ENCODE data around the gene LDLRAD4.

The LDLRAD4 gene

DNA sequence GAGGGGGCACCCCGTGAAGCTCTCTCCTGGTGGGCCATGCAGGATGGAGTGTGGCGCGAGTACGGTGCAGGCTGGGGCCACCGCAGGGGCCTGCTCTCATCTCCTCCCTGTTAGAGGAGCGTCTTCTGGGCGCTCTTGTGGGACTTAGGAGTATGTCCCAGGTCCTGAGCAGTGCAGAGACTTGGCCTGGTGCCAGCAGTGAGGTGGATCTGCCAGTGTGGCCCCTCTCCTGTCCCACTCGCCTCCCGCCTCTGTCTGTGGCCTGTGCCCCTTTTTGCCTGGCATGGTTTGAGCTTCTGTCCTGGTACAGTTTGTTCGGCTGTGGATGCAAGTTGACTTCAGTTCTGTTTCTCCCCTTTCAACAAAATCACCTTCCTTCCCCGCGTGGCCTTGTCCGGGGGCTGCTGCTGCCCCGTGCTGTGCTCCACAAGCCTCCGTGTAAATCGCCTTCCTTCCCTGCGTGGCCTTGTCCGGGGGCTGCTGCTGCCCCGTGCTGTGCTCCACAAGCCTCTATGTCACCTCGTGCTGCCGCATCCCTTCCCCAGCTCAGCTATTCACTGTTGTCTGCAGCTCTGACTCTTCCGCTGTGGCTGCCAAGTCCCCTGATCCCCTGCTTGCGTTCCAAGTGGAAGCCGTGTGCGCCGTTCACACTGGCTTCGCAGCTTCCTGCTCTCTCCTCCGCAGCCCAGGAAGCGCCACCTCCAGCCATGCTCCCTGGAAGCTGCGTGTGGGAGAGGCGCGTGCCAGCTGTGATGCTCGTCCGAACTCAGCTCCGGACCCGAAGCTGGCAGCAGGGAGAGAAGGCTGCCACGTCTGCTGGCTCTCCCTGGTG is 13.7 kb downstream of the LDLRAD4 start:
- no peak for DNase-seq

DNA sequence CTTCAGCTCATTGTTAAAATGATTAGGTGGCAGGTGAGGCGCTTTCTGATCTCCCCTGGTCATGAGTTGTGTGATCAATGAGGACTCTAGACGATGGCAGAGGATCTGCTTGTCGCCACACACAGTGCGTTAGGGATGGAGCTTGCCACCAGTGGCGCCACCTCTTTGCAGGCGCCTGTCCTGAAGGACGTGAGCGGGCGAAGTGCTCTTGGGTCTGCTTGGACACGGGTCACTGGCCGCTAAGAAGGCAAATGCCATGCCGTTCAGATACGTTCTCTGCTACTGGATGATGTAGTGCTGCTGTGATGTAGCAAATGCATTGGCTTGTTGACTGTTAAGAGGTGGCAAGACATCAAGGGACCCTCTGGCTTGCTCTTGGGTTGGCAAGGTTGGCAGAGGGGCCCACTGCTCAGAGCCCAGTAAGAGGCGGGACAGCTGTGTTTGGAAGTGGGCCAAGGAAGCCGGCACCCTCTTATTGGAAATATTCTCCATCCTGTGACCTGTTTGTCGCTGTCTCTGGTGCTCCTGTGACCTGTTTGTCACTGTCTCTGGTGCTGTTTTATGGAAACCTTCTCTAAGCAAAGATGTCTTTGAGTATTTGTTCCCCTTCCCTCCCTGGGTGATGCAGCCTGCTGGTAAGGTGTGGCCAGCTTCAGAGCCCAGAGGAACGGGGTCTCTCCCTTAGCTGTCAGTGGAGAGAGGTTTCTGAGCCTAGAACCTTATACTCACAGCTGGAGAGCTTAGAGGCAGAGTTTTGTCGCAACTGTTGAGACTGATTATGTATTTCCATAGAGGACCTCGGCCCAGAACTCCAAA is 14.6 kb downstream of the LDLRAD4 start:
- DNase-seq: no peak

DNA sequence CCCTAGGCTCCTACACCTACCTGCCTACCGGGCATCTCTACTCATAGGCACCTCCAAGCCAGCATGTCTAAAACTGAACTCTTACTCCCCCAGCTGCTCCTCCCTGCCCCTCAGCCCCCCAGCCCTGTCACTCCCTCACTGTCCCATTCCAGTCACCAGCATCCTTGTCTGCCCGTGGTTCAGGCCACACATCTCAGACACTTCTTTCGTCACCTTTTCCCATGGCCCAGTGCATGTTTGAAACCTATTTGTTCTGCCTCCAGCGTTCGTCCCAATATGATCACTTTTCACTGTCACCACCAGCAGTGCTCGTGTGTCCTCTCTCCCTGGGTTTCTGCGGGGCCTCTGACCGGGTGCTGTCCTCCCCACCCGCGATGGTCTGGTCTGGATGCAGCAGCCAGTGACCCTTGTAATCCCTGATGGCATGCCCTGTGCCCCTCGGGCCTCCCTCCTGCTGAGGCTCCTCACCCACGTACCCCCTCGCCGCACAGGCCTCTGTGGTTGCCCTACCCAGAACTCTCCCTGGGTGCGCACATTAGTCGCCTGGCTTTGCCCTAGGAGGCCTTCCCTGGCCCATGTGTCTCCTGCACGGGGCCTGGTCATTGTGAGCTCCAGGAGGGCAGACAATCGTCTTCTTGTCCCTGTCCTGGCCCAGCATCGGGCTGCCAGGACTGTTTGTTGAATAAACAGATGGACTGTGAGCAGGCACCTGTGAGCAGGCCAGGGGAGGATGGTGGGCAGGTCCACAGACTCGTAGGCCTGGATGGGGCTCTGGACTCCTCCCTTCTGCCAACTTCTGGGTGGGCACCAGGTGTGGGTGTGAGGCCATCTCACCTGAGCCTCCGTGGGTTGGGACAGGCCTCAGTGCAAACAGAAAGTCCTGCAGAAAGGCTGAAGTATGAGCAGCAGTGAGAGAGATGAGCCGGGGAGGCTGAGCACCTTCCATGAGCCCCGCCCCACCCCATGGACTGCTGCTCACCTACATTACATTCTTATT is 15.5 kb downstream of the LDLRAD4 start:
- DNase-seq: no peak

DNA sequence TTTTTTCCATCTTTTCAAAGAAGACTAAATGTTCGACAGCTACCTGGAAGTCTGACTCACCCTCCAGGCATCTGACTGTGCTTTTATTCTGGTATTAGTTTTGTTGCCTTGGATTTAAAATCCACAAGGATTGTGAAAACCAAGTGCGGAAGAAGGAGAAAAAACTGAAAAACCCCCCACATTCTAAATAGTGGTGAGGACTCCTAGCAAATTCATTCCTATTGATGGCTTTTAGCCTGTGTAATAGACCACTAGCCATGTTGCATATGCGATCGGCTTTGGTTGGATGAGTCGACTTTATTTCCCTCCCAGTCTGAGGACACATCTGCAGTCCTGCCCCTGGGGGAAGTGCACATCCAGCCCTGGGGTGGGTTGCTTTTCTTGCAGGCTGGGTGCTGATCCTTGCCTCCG is 16.9 kb downstream of the LDLRAD4 start:
- DNase-seq: no peak

DNA sequence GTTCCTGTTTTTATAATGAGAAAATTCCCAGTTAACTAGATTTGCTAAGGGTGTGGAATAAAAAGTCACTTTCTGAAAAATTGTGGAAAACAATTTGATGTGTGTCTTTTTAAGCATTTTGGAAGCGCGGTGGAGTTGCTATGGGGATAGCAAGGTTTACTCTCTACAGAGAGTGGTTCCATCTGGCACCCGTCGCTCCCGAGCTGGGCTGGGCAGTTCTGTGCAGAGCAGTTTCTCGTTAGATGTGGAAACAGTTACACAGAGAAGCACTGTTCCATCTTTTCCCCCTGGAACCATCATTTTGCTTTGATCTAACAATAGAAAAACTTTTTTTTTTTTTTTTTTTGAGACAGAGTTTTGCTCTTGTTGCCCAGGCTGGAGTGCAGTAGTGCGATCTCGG is 17.4 kb downstream of the LDLRAD4 start:
- DNase-seq: no peak

DNA sequence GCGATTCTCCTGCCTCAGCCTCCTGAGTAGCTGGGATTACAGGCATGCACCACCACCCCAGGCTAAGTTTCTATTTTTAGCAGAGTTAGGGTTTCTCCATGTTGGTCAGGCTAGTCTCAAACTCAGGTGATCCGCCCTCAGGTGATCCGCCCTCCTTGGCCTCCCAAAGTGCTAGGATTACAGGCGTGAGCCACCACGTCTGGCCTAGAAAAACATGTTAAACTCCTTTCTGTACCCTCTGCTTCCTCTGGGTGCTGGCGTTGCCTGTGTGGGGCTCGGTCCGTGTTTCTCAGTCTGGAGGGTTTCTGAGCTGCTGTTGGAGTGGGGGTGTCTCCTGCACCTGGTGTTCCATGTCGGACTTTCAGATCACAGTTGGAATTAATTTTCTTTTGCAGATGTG is 17.9 kb downstream of the LDLRAD4 start:
- DNase-seq: no peak

DNA sequence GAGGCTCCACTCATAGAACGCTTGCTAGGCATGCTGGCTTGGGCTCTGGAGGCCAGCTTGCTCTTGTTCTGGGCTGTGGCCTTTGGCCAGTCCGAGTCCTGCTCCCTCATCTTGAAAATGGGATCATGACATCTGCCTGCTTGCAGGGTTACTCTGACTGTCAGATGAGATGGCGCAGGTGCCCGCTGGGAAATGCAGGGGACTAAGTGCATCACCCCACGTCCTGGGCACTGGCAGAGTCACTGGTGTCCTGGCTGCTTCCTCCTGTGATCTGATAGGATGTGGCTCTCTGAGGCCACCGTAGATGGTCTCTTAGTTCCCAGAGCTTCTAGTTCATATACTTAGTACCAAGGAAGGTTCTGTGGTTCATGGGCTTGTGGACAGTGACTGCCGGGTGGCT is 18.5 kb downstream of the LDLRAD4 start:
- no peak for DNase-seq

DNA sequence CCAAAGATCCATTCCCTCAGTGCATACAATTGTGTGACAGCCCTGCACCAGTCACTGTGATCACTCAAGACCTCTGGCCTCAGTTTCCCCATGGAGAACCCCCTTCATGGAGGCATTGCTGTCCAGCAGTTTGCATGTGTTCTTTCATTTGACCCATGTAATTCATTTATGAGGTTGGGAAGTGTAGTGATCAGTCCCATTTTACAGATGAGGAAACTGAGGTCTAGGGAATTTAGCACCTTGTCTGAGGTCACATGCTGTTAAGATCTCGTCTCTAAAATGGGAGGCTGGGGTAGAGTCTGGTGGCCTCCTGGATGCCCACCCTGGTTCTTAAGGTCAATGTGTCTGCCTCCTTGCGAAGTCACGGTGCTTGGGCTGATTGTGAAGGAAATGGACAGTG is 19.1 kb downstream of the LDLRAD4 start:
- DNase-seq: no peak

DNA sequence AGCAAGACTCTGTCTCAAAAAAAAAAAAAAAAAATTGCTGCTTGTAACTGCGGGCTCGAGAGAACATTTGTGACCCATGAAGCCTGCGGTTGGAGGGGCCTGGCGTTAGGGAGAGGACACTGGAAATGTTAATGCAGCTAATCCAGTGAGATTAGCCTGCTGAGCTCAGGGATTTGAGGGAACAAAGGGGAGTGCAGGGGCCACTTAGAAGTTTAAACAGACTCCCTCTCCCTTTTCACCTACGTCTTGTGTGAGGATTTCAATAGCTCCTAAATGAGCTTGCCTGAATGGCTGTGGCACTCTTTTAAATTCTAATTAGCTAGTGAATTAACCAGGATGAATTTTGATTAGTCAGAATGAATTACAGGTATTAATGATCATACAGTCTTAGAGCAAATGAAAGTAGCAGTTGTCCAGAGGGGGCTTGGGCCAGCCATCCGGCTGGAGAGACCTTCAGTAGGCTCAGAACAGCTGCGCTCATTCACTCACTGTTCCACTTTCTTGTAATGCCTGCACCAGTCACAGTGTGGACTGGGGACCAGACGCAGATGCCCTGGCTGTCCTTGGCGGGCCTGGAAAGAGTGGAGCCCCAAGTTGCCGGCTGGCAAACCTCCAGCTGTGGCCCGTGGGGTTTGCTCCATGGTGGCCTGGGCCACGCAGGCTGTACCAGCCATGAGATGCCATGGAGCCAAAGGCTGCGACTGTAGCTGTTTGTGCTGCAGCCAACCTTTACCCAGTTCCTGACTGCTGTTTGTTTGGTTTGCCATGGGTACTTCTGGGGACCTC is 20.8 kb downstream of the LDLRAD4 start:
- no peak for DNase-seq

DNA sequence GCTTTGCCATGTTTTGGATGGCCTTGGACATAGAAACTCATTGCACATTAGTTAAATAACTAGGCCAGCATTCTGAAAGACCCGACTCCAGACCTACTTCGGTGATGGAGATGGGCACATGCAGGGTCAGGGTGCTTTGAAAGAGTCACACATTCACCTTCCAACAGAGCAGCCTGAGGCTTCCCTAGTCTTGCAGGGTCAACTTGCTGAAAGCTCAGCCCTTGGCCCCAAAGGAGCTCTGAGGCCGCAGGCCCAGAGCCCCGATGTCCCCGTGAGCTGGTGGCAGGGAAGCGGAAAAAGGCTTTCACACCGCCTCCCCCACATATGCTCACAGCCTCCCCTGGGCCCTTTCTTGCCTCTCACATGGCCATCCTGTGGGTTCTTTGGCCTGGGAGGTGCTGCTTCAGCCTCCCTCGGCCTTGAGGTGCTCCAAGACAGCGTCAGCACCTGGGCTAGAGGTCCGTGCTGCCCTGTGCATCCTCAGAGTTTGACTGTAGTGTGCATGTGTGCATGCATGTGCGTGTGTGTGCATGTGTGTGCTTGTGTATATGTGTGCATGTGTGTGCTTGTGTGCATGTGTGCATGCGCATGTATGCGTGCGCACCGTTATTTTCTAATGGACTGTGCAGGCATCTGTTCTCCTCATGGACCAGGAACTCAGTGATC is 21.6 kb downstream of the LDLRAD4 start:
- DNase-seq: no peak

DNA sequence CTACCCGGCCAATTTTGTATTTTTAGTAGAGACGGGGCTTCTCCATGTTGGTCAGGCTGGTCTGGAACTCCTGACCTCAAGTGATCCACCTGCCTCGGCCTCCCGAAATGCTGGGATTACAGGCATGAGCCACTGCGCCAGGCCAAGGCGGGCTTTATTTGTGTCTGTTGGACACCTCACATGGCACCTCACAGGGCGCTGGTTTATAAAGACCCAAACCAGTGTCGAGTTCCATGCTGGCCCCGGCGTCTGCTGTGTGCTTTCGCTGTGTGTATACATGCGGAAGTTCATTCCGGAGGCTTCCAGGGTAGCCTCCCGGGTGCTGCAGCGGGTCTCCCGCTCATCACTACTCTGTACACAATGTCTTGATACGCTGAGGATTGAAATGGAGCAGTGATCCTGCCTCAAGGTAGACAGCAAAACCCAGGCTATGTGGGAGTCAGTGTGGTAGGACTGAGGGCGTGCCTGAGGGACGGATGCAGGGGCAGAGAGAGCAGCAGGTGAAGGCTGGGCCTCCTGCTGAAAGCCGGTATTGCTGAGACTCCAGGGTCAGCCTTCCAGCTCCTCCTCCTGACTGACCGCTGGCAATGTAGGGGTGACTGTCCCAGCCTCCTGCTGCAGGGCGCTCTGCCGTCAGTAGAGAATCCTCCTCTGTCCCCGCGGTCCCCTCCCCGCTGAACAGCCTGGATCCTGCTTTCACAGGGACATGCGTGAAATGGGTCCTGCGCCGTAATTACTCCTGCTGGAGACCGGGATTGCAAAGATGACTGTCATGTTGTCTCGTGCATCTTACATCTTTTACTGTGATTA is 22.7 kb downstream of the LDLRAD4 start:
- no peak for DNase-seq

DNA sequence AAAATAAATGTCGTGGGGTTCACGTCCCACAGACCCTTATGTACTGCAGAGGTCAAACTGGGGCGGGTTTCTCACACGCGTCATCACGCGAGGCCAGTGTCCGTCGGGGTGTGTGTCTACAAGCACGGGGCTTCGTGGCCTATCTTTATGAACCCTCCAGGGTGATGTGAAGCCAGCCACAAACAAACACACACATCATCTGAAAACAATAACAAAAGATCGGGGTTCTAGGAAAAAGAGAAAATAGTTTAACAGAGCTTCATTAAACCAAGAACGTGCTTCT is 23.3 kb downstream of the LDLRAD4 start:
- DNase-seq: no peak

DNA sequence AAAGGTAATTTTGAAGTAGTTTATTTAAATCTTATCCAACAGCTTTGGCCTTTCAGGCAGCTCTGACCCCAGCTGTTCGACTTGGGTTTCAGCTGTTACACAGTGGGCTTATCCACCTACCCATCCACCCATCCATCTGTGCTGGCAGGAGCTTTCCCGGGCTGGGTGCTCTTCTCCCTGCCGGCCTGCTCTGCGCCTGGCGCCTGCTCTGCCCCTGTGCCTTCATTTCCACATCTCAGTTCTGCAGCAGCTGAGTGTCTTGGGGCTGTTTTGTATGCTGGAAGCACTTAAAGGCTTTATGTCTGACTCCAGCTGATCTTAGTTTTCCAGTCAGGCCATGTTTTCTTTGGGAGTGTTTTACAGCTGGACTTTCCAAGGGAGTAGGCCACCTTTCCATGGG is 24.2 kb downstream of the LDLRAD4 start:
- no peak for DNase-seq

DNA sequence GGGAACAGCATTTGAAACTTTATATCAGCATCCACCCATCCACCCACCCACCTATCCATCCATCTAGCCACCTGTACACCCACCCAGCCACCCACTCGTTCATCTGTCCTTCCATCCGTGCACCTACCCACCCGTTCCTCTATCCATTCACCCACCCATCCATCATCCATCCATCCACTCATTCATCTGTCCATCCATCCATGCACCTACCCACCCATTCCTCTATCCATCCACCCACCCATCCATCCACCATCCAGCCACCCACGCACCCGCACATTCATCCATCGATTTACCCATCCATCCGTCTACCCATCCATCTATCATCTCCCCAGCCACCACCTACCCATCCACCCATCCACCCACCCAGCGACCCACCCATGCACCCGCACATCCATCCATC is 24.8 kb downstream of the LDLRAD4 start:
- no peak for DNase-seq

DNA sequence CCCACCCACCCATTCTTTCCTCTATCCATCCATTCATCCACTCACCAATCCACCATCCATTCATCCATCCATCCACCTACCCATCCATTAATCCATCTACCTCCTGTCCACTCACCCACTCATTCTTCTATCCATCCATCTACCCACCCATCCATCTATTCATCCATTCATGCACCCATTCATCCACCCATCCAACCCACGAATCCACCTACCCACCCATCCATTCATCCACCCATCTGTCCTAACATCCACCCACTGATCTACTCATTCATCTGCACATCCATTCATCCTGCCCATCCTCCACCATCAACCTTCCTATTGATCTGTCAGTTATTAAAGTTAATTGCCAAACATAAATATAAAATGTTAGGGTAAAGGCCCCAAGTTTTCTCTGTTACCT is 25.6 kb downstream of the LDLRAD4 start:
- no peak for DNase-seq

DNA sequence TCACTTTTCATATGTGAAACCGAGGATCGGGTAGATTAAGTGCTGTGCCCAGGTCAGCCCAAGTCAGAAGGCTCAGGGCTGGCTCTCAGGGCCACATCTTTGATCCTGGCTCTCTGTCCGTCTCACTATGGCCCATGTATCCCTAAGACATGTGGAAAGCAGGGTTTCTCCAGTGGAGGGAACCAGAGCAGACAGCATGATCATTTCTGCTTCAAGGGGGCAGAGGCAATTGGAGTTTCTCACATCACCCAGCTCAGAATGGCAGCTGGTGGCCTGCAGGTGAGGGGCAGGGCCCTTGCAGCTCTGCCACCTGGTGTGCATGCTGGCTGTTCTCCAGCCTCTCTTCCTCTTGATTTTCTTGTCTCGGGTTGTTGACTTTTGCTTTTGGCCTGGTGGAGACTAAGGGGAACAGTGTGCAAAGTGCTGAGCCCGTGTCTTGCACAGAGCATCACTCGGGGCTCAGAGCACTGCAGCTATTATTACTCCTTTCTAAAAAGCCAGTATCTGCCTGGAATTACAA is 27.0 kb downstream of the LDLRAD4 start:
- no peak for DNase-seq

DNA sequence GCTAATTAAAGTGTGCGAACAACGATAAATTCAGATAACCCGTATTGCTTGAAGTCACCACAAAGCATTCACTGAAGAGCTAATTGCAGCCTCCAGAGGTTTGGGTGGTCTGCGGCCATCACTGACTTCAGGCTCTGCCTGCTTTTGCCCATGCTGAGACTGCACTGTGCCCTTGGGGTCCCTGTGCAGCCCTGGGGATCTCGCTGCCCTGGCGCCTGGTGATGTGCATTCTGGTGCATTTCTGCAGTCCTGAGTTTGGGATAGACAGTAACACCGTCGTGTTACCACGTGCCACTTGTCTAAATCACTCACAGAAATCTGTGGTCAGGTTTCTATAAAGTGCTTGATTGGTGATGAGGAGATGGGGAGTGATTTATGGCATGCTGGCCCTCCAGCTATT is 27.6 kb downstream of the LDLRAD4 start:
- DNase-seq: no peak

DNA sequence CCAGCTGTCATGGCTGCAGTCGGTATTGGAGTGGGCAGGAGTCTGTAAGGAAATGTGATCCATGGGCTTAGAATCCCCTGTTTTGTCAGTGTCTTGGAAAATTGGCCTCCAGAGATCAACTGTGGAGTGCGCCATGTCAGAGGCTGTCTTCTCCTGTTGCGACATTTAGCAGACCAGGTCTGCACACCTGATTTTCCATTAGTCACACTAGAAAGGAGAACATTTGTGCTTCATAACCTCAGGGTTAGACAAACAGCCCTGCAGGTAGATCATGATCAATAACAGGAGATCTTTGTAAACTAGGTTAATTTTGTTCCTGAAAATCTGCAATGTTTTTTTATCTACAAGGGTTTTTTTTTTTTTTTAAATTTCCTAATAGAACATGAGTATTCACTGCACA is 28.0 kb downstream of the LDLRAD4 start:
- DNase-seq: no peak

DNA sequence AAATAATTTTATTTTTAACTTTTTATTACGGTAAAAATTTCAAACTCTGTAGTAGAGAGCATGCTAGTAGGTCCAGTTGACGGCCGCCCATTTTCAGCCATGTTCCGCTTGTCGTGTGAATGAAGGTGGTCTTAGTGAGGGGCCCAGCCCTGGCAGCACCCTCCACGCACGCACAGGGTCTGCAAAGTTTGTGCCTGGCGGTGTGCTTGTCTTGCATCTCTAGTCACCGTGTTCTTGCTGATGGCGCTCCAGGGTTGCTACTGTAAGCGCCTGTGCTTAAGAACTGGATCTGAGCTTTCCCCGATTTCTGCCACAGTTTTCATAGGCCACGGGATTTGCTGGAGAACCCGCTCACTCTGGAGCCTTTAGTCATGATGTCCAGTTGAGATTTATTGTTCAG is 28.9 kb downstream of the LDLRAD4 start:
- DNase-seq: no peak

DNA sequence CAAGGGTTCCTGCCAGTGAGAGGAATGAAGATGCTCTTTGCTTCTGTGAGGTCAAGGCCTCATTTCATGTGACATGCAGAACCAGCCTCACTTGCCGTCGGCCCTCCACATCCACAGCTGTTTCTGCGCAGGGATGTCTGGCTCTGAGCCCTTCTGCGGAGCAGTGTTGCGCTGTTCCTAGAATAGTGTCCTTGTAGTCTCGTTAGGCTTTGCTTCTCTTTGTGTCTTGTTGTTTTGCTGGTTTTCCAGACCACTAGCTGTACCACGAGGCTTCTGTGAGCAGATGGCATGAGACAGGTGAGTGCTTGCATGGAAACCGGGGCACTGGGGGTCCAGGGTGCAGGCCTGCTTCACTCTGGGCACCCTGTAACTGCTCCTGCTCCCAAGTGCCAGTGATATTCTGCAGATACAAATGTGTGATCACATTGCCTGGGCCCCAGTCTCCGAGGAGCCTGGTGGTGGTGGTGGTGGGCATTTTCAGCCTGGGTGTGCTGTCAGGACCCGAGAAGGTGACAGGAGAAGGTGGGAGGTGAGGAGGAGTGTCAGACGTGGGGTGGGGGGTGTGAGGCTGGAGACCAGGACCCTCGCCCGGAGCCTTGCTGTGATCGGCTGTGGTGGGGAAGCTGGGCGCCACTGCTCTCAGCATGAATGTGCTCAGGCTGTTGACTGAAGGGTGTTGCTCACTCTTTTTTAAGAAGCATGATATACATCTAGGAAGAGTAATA is 34.3 kb downstream of the LDLRAD4 start:
- no peak for DNase-seq

Data from activated CD4-positive, alpha-beta T cell treated with anti-CD3 and anti-CD28 coated beads for 4 hours (primary cell).